RWPE2 (cell line): ENCODE results near the gene CSH2.

Experiments
- ATAC-seq: fragments of 200-7000 bp; cut with Tn5 transposase; 3 replicates; pipeline ENCODE4 v1.9.1; 2021; ENCODE audit warnings: low read depth
- DNase-seq: peaks from one replicate; pipeline ENCODE4 v3.0.0-alpha.2; 2020; ENCODE audit warnings: low spot score
- H3K27ac ChIP-seq: fragments of 450-650 bp; 2 replicates; pipeline ENCODE4 v1.5.1; 2017; ENCODE audit warnings: mild to moderate bottlenecking; ENCODE audit not compliant: poor library complexity, severe bottlenecking
- H3K27me3 ChIP-seq: fragments of 250-450 bp; sonication (Bioruptor Pico); 2 replicates; pipeline ENCODE4 v1.5.1; 2021; ENCODE audit warnings: mild to moderate bottlenecking, moderate library complexity; ENCODE audit not compliant: insufficient read depth, poor library complexity, severe bottlenecking
- H3K36me3 ChIP-seq: fragments of 250-450 bp; sonication (Bioruptor Pico); 2 replicates; pipeline ENCODE4 v1.5.1; 2020; ENCODE audit warnings: low read depth, mild to moderate bottlenecking, moderate library complexity
- H3K4me1 ChIP-seq: fragments of 250-450 bp; sonication (Bioruptor Pico); 2 replicates; pipeline ENCODE4 v1.5.1; 2021; ENCODE audit warnings: mild to moderate bottlenecking, moderate library complexity; ENCODE audit not compliant: insufficient read depth, poor library complexity, severe bottlenecking
- H3K4me3 ChIP-seq: fragments of 250-450 bp; sonication (Bioruptor Pico); 2 replicates; pipeline ENCODE4 v1.5.1; 2021; ENCODE audit warnings: mild to moderate bottlenecking, moderate library complexity; ENCODE audit not compliant: severe bottlenecking
- H3K9me3 ChIP-seq: fragments of 250-450 bp; sonication (Bioruptor Pico); 2 replicates; pipeline ENCODE4 v1.5.1; 2021; ENCODE audit warnings: mild to moderate bottlenecking, moderate library complexity; ENCODE audit not compliant: severe bottlenecking
- CTCF ChIP-seq: fragments of 450-650 bp; IDR thresholded peaks from one replicate; pipeline ENCODE4 v1.5.1; 2017; ENCODE audit warnings: mild to moderate bottlenecking, moderate library complexity; ENCODE audit not compliant: poor library complexity, severe bottlenecking

The CSH2 gene

GRCh38 chr17:63822537-63822936 is 50.9 kb downstream of the CSH2 start:
- TF ChIP-seq CTCF = no peak
- ATAC-seq (no peak), DNase-seq (no peak)
- H3K9me3 ChIP-seq = no peaks in the 10 kb centered on the region
- H3K27me3 ChIP-seq = no peaks in the 10 kb centered on the region
- H3K4me1 ChIP-seq = no peaks in the 10 kb centered on the region
- H3K4me3 ChIP-seq = no peak overlapping the region
- H3K36me3 ChIP-seq = peaks cover 84% of the 10 kb centered on the region
- no peak overlapping the region for H3K27ac ChIP-seq
